ENCODE results near the gene RBM10.

RBM10 gene

GRCh38 chrX:47168495-47169073, 23.6 kb downstream of the RBM10 start:
- FAIRE-seq (no peak), DNase-seq (ENCODE audit: insufficient read length, low spot score) (no peak)
- TF ChIP-seq SPI1 (IDR thresholded peaks at IDR 0.05; ENCODE audit: low read depth, low read length) (no peak), TAF1 (IDR thresholded peaks at IDR 0.05; ENCODE audit: low read depth, low read length) (no peak)

DNA sequence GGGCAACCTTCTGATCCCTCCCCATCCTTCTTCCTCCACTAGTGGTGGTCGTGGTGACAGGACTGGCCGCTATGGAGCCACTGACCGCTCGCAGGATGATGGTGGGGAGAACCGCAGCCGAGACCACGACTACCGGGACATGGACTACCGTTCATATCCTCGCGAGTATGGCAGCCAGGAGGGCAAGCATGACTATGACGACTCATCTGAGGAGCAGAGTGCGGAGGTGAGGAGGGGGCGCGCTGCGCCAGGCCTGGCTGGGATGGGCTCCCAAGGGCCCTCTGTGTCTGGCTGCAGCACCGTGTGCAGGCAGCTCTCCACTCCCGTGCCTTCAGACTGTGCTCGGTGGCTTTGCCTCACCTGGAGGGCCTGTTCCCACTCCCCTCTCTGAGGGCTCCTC, 24.3 kb downstream of the RBM10 start:
- DNase-seq (ENCODE audit: insufficient read length, low spot score), result no peak
- TF ChIP-seq PAX5 (IDR thresholded peaks at IDR 0.05; ENCODE audit: insufficient read depth, low read length, severe bottlenecking), result no peak
- no peak for TF ChIP-seq SPI1 (IDR thresholded peaks at IDR 0.05; ENCODE audit: low read depth, low read length)
- TF ChIP-seq POU2F2 (IDR thresholded peaks at IDR 0.05; ENCODE audit: low read depth, low read length), result no peak
- TF ChIP-seq POLR2AphosphoS5 (IDR thresholded peaks at IDR 0.05; ENCODE audit: low read depth, low read length), result no peak
- no peak for TF ChIP-seq POLR2A (IDR thresholded peaks at IDR 0.05; ENCODE audit: low read depth, low read length)
- TF ChIP-seq TAF1 (IDR thresholded peaks at IDR 0.05; ENCODE audit: low read depth, low read length), result no peak
- no peak for FAIRE-seq

DNA sequence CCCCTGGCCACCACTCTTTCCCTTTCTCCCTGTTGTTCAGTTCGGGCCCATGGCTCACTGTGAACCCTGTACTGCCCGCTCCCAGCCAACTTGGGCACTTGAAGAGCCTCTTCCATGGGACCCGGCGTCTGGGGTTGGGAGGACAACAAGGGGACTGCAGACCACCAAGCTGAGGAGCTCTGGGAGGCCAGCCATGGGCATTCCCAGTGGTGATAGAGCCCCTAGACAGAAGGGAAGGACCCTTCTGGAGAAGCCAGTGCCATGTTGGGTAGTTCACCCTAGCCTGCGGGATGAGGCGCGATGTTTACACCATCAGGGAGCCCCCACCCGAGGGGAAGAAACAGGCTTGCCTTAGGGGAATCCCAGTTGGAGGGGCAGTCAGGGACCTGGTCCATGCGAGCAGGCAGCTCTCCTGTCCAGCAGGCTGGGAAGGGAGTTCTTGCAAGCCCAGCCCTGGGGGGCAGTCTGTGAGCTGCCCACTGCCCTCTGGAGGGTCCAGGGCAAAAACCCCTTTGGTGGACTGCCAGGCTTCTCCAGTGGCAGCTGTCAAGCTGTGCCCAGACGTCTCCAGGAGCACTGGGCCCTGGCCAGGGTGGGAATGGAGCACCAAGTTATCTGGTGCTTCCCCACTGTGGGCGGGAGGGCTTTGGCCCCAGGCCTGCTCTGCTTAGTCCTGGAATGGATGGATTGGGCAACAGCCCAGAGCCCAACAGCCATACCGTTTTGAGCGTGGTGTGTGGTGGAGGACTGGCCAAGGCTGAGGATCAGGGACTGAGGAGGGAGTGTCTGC, 24.9 kb downstream of the RBM10 start:
- FAIRE-seq (no peak), DNase-seq (ENCODE audit: insufficient read length, low spot score) (no peak)
- TF ChIP-seq POLR2AphosphoS5 (IDR thresholded peaks at IDR 0.05; ENCODE audit: low read depth, low read length) (no peak), SPI1 (IDR thresholded peaks at IDR 0.05; ENCODE audit: low read depth, low read length) (no peak), POLR2A (IDR thresholded peaks at IDR 0.05; ENCODE audit: low read depth, low read length) (no peak), PAX5 (IDR thresholded peaks at IDR 0.05; ENCODE audit: insufficient read depth, low read length, severe bottlenecking) (no peak), TAF1 (IDR thresholded peaks at IDR 0.05; ENCODE audit: low read depth, low read length) (no peak), POU2F2 (IDR thresholded peaks at IDR 0.05; ENCODE audit: low read depth, low read length) (no peak)

DNA sequence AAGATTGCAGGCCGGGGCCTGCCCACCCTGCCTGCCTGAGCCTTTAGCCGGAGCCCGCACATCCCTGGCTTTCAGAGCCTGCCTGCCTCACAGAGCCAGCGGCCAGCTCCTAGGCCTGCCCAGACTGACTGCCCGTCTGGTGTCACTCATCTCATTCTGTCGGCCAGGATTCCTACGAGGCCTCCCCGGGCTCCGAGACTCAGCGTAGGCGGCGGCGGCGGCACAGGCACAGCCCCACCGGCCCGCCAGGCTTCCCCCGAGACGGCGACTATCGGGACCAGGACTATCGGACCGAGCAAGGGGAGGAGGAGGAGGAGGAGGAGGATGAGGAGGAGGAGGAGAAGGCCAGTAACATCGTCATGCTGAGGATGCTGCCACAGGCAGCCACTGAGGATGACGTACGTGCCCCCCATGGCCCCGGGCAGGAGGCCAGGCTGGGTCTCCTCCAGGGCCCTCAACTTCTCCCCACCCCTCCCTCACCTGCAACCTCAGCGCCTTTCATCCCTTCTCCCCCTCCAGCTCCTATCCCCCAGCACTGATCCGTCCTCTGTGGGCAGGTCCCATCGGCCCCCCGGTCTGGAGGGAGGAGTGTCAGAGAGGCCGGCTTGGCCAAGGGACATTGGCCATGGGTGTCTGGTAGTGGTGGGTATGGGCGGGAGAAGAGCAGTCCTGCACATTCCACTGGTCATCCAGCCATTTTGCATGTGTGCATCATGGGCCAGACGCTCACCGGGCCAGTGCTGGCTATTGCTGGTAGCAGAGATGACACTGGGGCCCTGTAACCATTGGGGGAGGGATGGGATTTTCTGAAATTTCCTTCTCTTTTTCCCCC, 26.1 kb downstream of the RBM10 start:
- DNase-seq (ENCODE audit: insufficient read length, low spot score), result no peak
- no peak for TF ChIP-seq POLR2A (IDR thresholded peaks at IDR 0.05; ENCODE audit: low read depth, low read length)
- no peak for TF ChIP-seq POLR2AphosphoS5 (IDR thresholded peaks at IDR 0.05; ENCODE audit: low read depth, low read length)
- no peak for TF ChIP-seq POU2F2 (IDR thresholded peaks at IDR 0.05; ENCODE audit: low read depth, low read length)
- TF ChIP-seq TAF1 (IDR thresholded peaks at IDR 0.05; ENCODE audit: low read depth, low read length), result no peak
- TF ChIP-seq SPI1 (IDR thresholded peaks at IDR 0.05; ENCODE audit: low read depth, low read length), result no peak
- TF ChIP-seq PAX5 (IDR thresholded peaks at IDR 0.05; ENCODE audit: insufficient read depth, low read length, severe bottlenecking), result no peak
- FAIRE-seq, result no peak

GRCh38 chrX:47171996-47172395, 27.0 kb downstream of the RBM10 start:
- TF ChIP-seq POU2F2 (IDR thresholded peaks at IDR 0.05; ENCODE audit: low read depth, low read length) (no peak), SPI1 (IDR thresholded peaks at IDR 0.05; ENCODE audit: low read depth, low read length) (no peak), PAX5 (IDR thresholded peaks at IDR 0.05; ENCODE audit: insufficient read depth, low read length, severe bottlenecking) (no peak), POLR2AphosphoS5 (IDR thresholded peaks at IDR 0.05; ENCODE audit: low read depth, low read length) (no peak), POLR2A (IDR thresholded peaks at IDR 0.05; ENCODE audit: low read depth, low read length) (no peak), TAF1 (IDR thresholded peaks at IDR 0.05; ENCODE audit: low read depth, low read length) (no peak)
- DNase-seq (ENCODE audit: insufficient read length, low spot score) (no peak), FAIRE-seq (peak; percentile 26)

DNA sequence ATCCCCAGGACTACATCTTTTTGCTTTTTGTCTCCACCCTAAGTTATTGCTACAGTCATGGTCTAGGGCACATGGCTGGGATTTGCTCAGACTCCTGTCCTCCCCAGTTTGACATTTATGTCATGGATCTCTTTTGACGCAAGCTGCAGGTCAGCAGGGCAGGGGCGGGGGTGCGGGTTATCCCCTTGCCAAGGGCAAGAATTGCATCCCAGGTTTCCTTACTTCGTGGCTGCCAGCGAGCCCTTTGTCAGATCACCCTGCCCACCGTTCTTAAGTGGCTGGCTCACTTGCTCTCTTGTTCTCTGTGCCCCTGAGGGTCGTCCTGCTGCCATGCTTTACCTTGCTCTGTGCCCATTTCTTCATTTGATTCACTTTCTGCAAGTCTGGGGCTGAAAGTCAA, 27.5 kb downstream of the RBM10 start:
- FAIRE-seq (no peak), DNase-seq (ENCODE audit: insufficient read length, low spot score) (no peak)
- TF ChIP-seq POU2F2 (IDR thresholded peaks at IDR 0.05; ENCODE audit: low read depth, low read length), result no peak
- TF ChIP-seq SPI1 (IDR thresholded peaks at IDR 0.05; ENCODE audit: low read depth, low read length), result no peak
- TF ChIP-seq TAF1 (IDR thresholded peaks at IDR 0.05; ENCODE audit: low read depth, low read length), result no peak
- no peak for TF ChIP-seq POLR2AphosphoS5 (IDR thresholded peaks at IDR 0.05; ENCODE audit: low read depth, low read length)
- TF ChIP-seq PAX5 (IDR thresholded peaks at IDR 0.05; ENCODE audit: insufficient read depth, low read length, severe bottlenecking), result no peak
- TF ChIP-seq POLR2A (IDR thresholded peaks at IDR 0.05; ENCODE audit: low read depth, low read length), result no peak

DNA sequence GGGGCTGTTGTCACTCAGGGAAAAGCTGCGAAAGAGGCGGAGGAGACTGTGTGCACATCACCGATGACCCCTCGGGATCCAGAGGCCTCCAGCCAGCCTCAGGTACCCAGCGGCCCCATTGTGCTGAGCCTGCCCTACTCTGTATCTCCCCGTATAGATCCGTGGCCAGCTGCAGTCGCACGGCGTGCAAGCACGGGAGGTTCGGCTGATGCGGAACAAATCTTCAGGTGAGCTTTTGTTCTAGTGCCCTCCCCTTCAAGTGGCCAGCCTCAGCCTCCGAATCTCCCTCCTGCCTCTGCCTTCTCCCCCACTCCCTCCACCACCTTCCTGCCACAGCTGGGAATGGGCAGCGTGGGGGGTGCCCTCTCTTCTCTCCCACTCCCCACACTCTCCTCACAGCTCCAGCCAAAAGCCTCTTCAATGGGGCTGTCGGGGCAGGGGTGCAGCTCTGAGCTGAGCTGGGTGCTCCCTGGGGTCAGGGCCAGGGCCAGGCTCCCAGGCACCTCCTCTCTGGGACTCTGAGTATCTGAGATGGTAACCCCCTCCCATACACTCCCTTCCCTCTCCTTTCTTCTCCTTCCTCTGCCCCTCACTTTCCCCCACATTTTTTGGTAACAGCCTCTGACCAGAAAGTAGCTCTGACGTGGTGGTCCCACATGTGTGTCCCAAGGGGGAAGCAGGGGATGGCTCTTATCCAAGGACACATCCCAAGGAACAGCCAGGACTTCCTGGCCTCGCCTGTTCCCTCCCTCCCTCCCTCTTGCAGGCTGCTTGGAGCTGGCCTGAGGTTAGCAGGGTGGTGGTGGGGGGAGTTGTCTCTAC, 28.2 kb downstream of the RBM10 start:
- FAIRE-seq (no peak), DNase-seq (ENCODE audit: insufficient read length, low spot score) (no peak)
- TF ChIP-seq POLR2AphosphoS5 (IDR thresholded peaks at IDR 0.05; ENCODE audit: low read depth, low read length) (no peak), POLR2A (IDR thresholded peaks at IDR 0.05; ENCODE audit: low read depth, low read length) (no peak), POU2F2 (IDR thresholded peaks at IDR 0.05; ENCODE audit: low read depth, low read length) (no peak), PAX5 (IDR thresholded peaks at IDR 0.05; ENCODE audit: insufficient read depth, low read length, severe bottlenecking) (no peak), TAF1 (IDR thresholded peaks at IDR 0.05; ENCODE audit: low read depth, low read length) (no peak), SPI1 (IDR thresholded peaks at IDR 0.05; ENCODE audit: low read depth, low read length) (no peak)

GRCh38 chrX:47174376-47174775, 29.4 kb downstream of the RBM10 start:
- DNase-seq (ENCODE audit: insufficient read length, low spot score) (no peak), FAIRE-seq (no peak)
- TF ChIP-seq TAF1 (IDR thresholded peaks at IDR 0.05; ENCODE audit: low read depth, low read length) (no peak), POLR2AphosphoS5 (IDR thresholded peaks at IDR 0.05; ENCODE audit: low read depth, low read length) (no peak), SPI1 (IDR thresholded peaks at IDR 0.05; ENCODE audit: low read depth, low read length) (no peak), POU2F2 (IDR thresholded peaks at IDR 0.05; ENCODE audit: low read depth, low read length) (no peak), PAX5 (IDR thresholded peaks at IDR 0.05; ENCODE audit: insufficient read depth, low read length, severe bottlenecking) (no peak), POLR2A (IDR thresholded peaks at IDR 0.05; ENCODE audit: low read depth, low read length) (no peak)
